GM10248 (cell line): ENCODE measurements around the gene TRIM38.

Experiments
- CTCF ChIA-PET: fragments of 300-600 bp; sonication (Branson Sonifier 250); formaldehyde crosslinking; extraction: SDS; loops from one replicate; lab custom pipeline; 2021; ENCODE audit warnings: antibody characterized with exemption; lab: Yijun Ruan, JAX
- POLR2A ChIA-PET: fragments of 350-650 bp; sonication (Branson Sonifier 250); formaldehyde crosslinking; extraction: SDS; loops from one replicate; lab custom pipeline; 2020; ENCODE audit warnings: antibody characterized with exemption; lab: Yijun Ruan, JAX
- DNase-seq: peaks from one replicate; pipeline ENCODE4 v3.0.0; 2012; ENCODE audit errors: extremely low spot score
- CTCF ChIP-seq: IDR thresholded peaks from 2 replicates; pipeline ENCODE4 v1.5.1; 2012; ENCODE audit warnings: mild to moderate bottlenecking, low read depth; ENCODE audit errors: extremely low read depth, missing control alignments, control extremely low read depth

The TRIM38 gene

GRCh38 chr6:25962149-25963127, at the start of gene TRIM38:
TSS of gene TRIM38 (plus strand) at chr6:25962802. CDS start at chr6:25966523, 3,721 bp downstream.
- ChIA-PET CTCF (interaction anchor here (0.7 to 2.3 kb wide), 14 partner anchors 10 to 242 kb away, joined by 3 to 23 read pairs (median 5); a partner anchor contains a TSS), POLR2A (interaction anchor here (1.1 to 1.9 kb wide), 3 partner anchors 64 to 84 kb away, joined by 3 to 9 read pairs (median 3); a partner anchor contains a TSS)
- DNase-seq = peak; percentile 77
- TF ChIP-seq CTCF = no peak

GRCh38 chr6:25913741-25914140, 48.9 kb upstream of the TRIM38 start:
- TF ChIP-seq CTCF = no peak
- ChIA-PET POLR2A (interaction anchor here (0.6 kb wide), 1 partner anchor 64 kb away, joined by 4 read pairs; no protein-coding TSS in a partner anchor), CTCF (interaction anchor here (1.0 to 1.6 kb wide), 2 partner anchors 12 to 14 kb away, joined by 3 to 4 read pairs; no protein-coding TSS in a partner anchor)
- DNase-seq = no peak

- ChIA-PET POLR2A (no interaction called here), CTCF (no interaction called here)
Observed at GRCh38 chr6:25916330-25916729, 46.3 kb upstream of the TRIM38 start.

GRCh38 chr6:25916789-25917490, 45.7 kb upstream of the TRIM38 start:
- POLR2A ChIA-PET = no interaction called here
- DNase-seq = no peak
- CTCF ChIA-PET = no interaction called here
- TF ChIP-seq CTCF = no peak

More at GRCh38 chr6:25916330-25916729, 46.3 kb upstream of the TRIM38 start:
- DNase-seq = no peak
- TF ChIP-seq CTCF = no peak

GRCh38 chr6:25918083-25918683, 44.4 kb upstream of the TRIM38 start:
- DNase-seq = no peak
- POLR2A ChIA-PET = no interaction called here
- CTCF ChIA-PET = no interaction called here
- TF ChIP-seq CTCF = no peak

GRCh38 chr6:25919657-25920056, 42.9 kb upstream of the TRIM38 start:
- CTCF ChIA-PET = interaction anchor here (1.1 to 1.5 kb wide), 4 partner anchors 9 to 131 kb away, joined by 3 to 5 read pairs (median 4); no protein-coding TSS in a partner anchor
- DNase-seq = no peak
- TF ChIP-seq CTCF = no peak
- POLR2A ChIA-PET = no interaction called here
